CD4-positive, alpha-beta memory T cell (primary cell): ENCODE results near the gene NXPH2. TPM values are rescaled to one million over a fixed set of nuclear protein-coding genes. Genes with fewer than 3 reads are reported as not detected.
"Not testable (repeated sequence)": the region's sequence is repeated elsewhere in the genome, so short reads cannot be mapped to it uniquely, and the experiment has no call there.

Source experiments
- CTCF ChIA-PET: fragments of 350-600 bp; sonication (Branson Sonifier 250); formaldehyde crosslinking; loops from one replicate; lab custom pipeline; 2021; ENCODE audit warnings: inconsistent platforms; ENCODE audit not compliant: partially characterized antibody; lab: Charles Lee
- POLR2A ChIA-PET: fragments of 350-600 bp; sonication (Branson Sonifier 250); formaldehyde crosslinking; loops from one replicate; lab custom pipeline; 2021; ENCODE audit not compliant: partially characterized antibody; lab: Charles Lee
- DNase-seq, 5 donors: peaks; one replicate each; pipeline versions ENCODE4 v3.0.0 to v3.0.0-alpha.2; 2020 to 2022; ENCODE audit warnings: mixed read lengths in 1 of 5
- H3K27ac ChIP-seq: one replicate; pipeline ENCODE4 v1.7.0; 2013; ENCODE audit warnings: low read depth, low read length
- H3K27me3 ChIP-seq: 2 replicates; pipeline ENCODE4 v1.7.0; 2013; ENCODE audit warnings: mild to moderate bottlenecking, low read length, moderate library complexity; ENCODE audit not compliant: insufficient read depth
- H3K36me3 ChIP-seq: 2 replicates; pipeline ENCODE4 v1.7.0; 2013; ENCODE audit warnings: mild to moderate bottlenecking, low read length, moderate library complexity; ENCODE audit not compliant: insufficient read depth
- H3K4me1 ChIP-seq: 2 replicates; pipeline ENCODE4 v1.7.0; 2013; ENCODE audit warnings: mild to moderate bottlenecking, low read length, moderate library complexity; ENCODE audit not compliant: insufficient read depth
- H3K4me3 ChIP-seq, 2 donors: one replicate each; pipeline ENCODE4 v1.7.0; 2013; ENCODE audit warnings: low read length in 2 of 2, mild to moderate bottlenecking in 1 of 2
- H3K9me3 ChIP-seq, 2 donors: one replicate each; pipeline ENCODE4 v1.7.0; 2013; ENCODE audit warnings: low read length in 2 of 2, control low read depth in 1 of 2; ENCODE audit not compliant: control insufficient read depth in 1 of 2
- H3K27ac Mint-ChIP-seq, 7 donors: one replicate each; pipeline ENCODE4 v1.8.0; 2020 to 2021; ENCODE audit warnings: mixed read lengths in 7 of 7, mild to moderate bottlenecking in 6 of 7, inconsistent platforms in 3 of 7, moderate library complexity in 3 of 7
- H3K27me3 Mint-ChIP-seq, 2 donors: one replicate each; pipeline ENCODE4 v1.8.0; 2020 to 2021; ENCODE audit warnings: mixed read lengths in 2 of 2
- H3K36me3 Mint-ChIP-seq, 2 donors: one replicate each; pipeline ENCODE4 v1.8.0; 2020 to 2021; ENCODE audit warnings: mixed read lengths in 2 of 2, inconsistent platforms in 1 of 2, mild to moderate bottlenecking in 1 of 2
- H3K4me1 Mint-ChIP-seq, 4 donors: one replicate each; pipeline ENCODE4 v1.8.0; 2020 to 2021; ENCODE audit warnings: mixed read lengths in 4 of 4, mild to moderate bottlenecking in 1 of 4
- H3K4me3 Mint-ChIP-seq, 8 donors: one replicate each; pipeline ENCODE4 v1.8.0; 2020 to 2021; ENCODE audit warnings: mixed read lengths in 8 of 8, mild to moderate bottlenecking in 7 of 8, moderate library complexity in 6 of 8, inconsistent platforms in 3 of 8
- H3K9me3 Mint-ChIP-seq, 8 donors: one replicate each; pipeline ENCODE4 v1.8.0; 2020 to 2021; ENCODE audit warnings: mixed read lengths in 8 of 8, mild to moderate bottlenecking in 5 of 8, inconsistent platforms in 3 of 8, moderate library complexity in 1 of 8
- intact Hi-C: fragments of 100-400 bp; cut with micrococcal nuclease; formaldehyde crosslinking; loops from one replicate; pipeline ENCODE4 v1.15.1; 2023
- polyA plus RNA-seq, 2 donors: library from polyadenylated mRNA; unstranded; fragments of 300-500 nt; fragmentation: Illumina TruSeq; gene quantifications; one replicate each; pipeline ENCODE4 v1.2.3, GENCODE V29; 2021
- total RNA-seq, 2 experiments: library from RNA; stranded (reverse); gene quantifications; one replicate each; pipeline ENCODE4 v1.2.3, GENCODE V29; 2021

The NXPH2 gene
- total and polyA plus RNA-seq, 4 experiments from 2014 or later = not detected

DNA sequence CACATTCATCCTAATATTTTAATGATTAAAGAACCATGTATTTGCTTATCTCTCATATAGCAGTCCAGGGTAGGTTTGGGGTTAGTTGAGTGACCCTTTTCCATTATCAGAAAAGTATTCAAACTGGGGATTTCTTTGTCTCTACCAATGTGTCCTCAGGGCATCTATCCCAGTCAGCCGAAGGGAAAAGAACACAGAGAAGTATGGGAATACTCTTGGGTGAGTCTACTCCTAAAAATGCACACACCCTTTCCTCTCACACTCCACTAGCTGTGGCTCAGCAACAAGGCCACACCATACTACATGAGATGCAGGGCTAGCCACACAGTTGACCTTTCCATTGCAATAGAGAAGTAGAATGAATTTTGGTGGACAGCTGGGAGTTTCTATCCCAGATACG, 114.3 kb downstream of the NXPH2 start:
- no peaks in the 10 kb centered on the region for H3K9me3 ChIP-seq
- DNase-seq = no peak
- Mint-ChIP-seq H3K36me3 (no peaks in the 10 kb centered on the region), H3K4me1 (no peaks in the 10 kb centered on the region), H3K9me3 (no peaks in the 10 kb centered on the region), H3K27me3 (peaks cover 1 to 4% of the 10 kb centered on the region in 2 donors), H3K4me3 (no peak overlapping the region), H3K27ac (no peak overlapping the region)
- H3K27ac ChIP-seq = no peak overlapping the region
- no peaks in the 10 kb centered on the region for H3K4me1 ChIP-seq
- H3K27me3 ChIP-seq = no peaks in the 10 kb centered on the region
- no peaks in the 10 kb centered on the region for H3K36me3 ChIP-seq
- intact Hi-C loops = no loop called here
- POLR2A ChIA-PET = no interaction called here
- H3K4me3 ChIP-seq = no peak overlapping the region
- CTCF ChIA-PET = no interaction called here

DNA sequence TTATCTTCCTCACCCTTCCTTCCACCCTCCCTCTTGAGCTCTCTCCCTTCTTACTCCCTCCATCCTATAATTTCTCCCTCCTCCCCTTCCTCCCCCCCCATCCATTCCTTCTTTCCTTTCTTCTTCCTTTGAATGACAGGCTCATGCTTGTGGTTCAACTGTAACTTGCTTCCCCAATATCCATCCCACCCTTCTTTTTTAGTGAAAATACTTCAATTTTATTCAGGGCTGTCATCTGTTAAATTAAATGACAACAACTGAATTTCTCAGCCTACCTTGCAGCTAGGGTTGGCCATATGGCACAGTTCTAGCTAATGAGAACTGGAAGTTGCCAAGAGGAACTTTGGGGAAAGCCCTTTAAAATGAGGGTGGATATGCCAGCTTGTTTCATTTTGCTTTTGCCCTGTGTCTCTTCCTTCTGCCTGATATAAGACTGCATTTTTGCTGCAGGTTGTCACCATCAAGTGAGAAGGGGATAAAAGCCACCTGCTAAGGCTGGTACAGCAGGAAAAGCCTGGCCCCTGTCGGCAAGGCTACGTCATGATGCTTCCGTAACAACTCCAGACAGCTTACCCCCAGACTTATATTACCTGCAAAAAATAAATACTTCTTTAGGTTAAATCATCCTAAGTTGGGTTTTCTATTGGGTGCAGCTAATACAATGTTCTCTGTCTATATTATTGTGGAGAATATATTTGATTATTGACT, 121.8 kb downstream of the NXPH2 start:
- H3K4me3 Mint-ChIP-seq = no peak overlapping the region
- ChIA-PET CTCF (no interaction called here), POLR2A (no interaction called here)
- no peak for DNase-seq
- peaks cover 1 to 5% of the 10 kb centered on the region in 2 donors for H3K27me3 Mint-ChIP-seq
- intact Hi-C loops = no loop called here
- Histone ChIP-seq H3K36me3 (no peaks in the 10 kb centered on the region), H3K4me1 (no peaks in the 10 kb centered on the region), H3K27ac (no peak overlapping the region), H3K4me3 (no peak overlapping the region), H3K9me3 (no peaks in the 10 kb centered on the region), H3K27me3 (no peaks in the 10 kb centered on the region)
- no peaks in the 10 kb centered on the region for H3K9me3 Mint-ChIP-seq
- no peak overlapping the region for H3K27ac Mint-ChIP-seq
- no peaks in the 10 kb centered on the region for H3K4me1 Mint-ChIP-seq
- H3K36me3 Mint-ChIP-seq = no peaks in the 10 kb centered on the region

DNA sequence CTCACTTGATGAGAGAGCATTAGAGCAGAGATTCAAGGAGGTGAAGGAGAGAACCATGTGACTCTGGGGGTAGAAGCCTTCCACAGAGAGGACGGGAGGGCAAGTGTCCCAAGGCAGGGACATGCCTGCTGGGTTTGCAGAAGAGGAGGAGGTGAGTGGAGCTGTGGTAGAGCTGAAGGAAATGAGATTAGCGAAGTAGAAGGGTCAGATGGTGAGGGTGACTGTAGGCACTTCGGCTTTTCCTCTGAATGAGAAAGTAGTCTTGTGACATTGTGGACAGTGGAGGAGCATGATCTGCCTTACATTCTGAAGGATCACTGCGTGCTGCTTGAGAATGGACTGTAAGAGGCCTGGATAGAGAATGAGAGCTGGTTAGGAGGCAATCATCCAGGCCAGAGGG, 126.0 kb downstream of the NXPH2 start:
- no peaks in the 10 kb centered on the region for H3K36me3 ChIP-seq
- no peaks in the 10 kb centered on the region for H3K27me3 ChIP-seq
- H3K9me3 Mint-ChIP-seq = peaks cover 0 to 2% (median 0%) of the 10 kb centered on the region in 8 donors
- peaks cover 2 to 4% of the 10 kb centered on the region in 2 donors for H3K27me3 Mint-ChIP-seq
- no peak overlapping the region for H3K27ac ChIP-seq
- ChIA-PET POLR2A (no interaction called here), CTCF (no interaction called here)
- intact Hi-C loops = no loop called here
- no peaks in the 10 kb centered on the region for H3K36me3 Mint-ChIP-seq
- H3K27ac Mint-ChIP-seq = no peak overlapping the region
- no peak for DNase-seq
- no peak overlapping the region for H3K4me3 Mint-ChIP-seq
- H3K4me1 Mint-ChIP-seq = no peaks in the 10 kb centered on the region
- no peaks in the 10 kb centered on the region for H3K4me1 ChIP-seq
- H3K4me3 ChIP-seq = no peak overlapping the region
- no peaks in the 10 kb centered on the region for H3K9me3 ChIP-seq

DNA sequence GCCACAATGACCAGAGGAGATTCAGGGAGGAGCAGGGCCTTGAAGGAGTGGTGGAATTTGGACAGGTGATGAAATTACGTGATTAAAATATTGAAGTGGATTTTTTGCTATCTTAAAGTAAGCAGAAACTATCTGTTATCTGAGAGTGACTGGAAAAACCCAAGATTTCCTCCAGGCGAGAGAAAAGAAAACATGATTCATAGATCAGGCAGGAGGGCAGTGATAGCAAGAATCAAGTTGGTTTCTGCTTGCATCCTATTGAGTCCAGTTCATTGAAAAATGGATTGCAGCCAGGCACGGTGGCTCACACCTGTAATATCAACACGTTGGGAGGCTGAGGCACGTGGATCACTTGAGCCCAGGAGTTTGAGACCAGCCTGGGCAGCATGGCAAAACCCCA, 127.8 kb downstream of the NXPH2 start:
- no peak overlapping the region for H3K27ac ChIP-seq
- no peaks in the 10 kb centered on the region for H3K9me3 ChIP-seq
- no peaks in the 10 kb centered on the region for H3K36me3 Mint-ChIP-seq
- CTCF ChIA-PET = no interaction called here
- H3K4me1 ChIP-seq = no peaks in the 10 kb centered on the region
- no peaks in the 10 kb centered on the region for H3K27me3 ChIP-seq
- POLR2A ChIA-PET = no interaction called here
- no peak overlapping the region for H3K27ac Mint-ChIP-seq
- no peaks in the 10 kb centered on the region for H3K36me3 ChIP-seq
- H3K4me1 Mint-ChIP-seq = no peaks in the 10 kb centered on the region
- intact Hi-C loops = no loop called here
- H3K9me3 Mint-ChIP-seq = peaks cover 0 to 2% (median 0%) of the 10 kb centered on the region in 8 donors
- no peak for DNase-seq
- no peak overlapping the region for H3K4me3 ChIP-seq
- H3K27me3 Mint-ChIP-seq = peaks cover 2 to 7% of the 10 kb centered on the region in 2 donors
- H3K4me3 Mint-ChIP-seq = no peak overlapping the region

DNA sequence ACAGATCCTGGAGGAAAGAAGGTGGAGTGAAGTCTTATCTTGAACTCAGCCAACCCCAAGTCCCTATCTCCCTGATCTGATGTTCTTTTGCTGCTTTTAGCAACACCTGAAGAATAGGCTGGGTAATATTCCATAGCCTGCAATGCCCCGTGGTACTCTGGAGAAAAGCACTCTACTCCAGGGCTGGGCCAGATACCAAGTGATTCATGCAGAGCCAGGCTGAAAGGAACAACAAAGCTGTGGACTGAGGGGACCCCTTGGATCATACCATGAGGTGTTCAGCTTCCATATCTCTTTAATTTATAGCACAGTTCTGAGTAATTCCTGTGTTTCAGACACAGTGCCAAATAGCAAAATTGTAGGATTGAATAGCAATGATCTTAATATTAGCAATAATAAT, 130.6 kb downstream of the NXPH2 start:
- intact Hi-C loops = no loop called here
- Mint-ChIP-seq H3K4me1 (no peaks in the 10 kb centered on the region), H3K27ac (no peak overlapping the region)

DNA sequence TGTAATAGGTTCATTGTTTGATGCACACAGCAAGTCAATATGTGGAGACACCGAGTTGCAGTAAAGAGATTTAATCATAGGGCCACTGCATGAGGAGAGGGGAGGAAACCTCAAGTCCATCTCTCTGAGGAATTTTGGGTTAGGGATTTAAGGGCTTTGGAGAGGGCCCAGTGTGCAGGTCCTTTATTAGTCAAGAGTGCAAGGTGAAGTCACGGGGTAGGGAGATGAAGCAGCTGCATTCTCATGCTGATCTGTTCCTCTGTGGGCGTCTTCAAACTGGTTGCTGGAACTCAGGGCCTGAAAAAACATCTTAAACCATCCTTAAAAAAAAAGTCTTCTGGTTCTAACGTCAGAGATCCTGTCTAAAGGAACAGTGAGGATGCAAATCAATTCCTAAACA, 131.6 kb downstream of the NXPH2 start:
- Histone ChIP-seq H3K9me3 (no peaks in the 10 kb centered on the region), H3K36me3 (no peaks in the 10 kb centered on the region), H3K27ac (no peak overlapping the region), H3K4me3 (no peak overlapping the region), H3K4me1 (no peaks in the 10 kb centered on the region), H3K27me3 (no peaks in the 10 kb centered on the region)
- Mint-ChIP-seq H3K27me3 (peaks cover 0 to 6% of the 10 kb centered on the region in 2 donors), H3K27ac (no peak overlapping the region), H3K4me3 (no peak overlapping the region), H3K36me3 (no peaks in the 10 kb centered on the region), H3K4me1 (no peaks in the 10 kb centered on the region), H3K9me3 (peaks cover 0 to 2% (median 0%) of the 10 kb centered on the region in 8 donors)
- no peak for DNase-seq
- POLR2A ChIA-PET = no interaction called here
- intact Hi-C loops = no loop called here
- CTCF ChIA-PET = no interaction called here

More for the DNA sequence above, 130.6 kb downstream of the NXPH2 start:
- DNase-seq = no peak
- no peaks in the 10 kb centered on the region for H3K9me3 ChIP-seq
- no peaks in the 10 kb centered on the region for H3K36me3 Mint-ChIP-seq
- no peak overlapping the region for H3K4me3 Mint-ChIP-seq
- peaks cover 2 to 7% of the 10 kb centered on the region in 2 donors for H3K27me3 Mint-ChIP-seq
- H3K9me3 Mint-ChIP-seq = peaks cover 0 to 2% (median 0%) of the 10 kb centered on the region in 8 donors
- H3K4me3 ChIP-seq = no peak overlapping the region
- no peaks in the 10 kb centered on the region for H3K27me3 ChIP-seq
- POLR2A ChIA-PET = no interaction called here
- H3K36me3 ChIP-seq = no peaks in the 10 kb centered on the region
- no peak overlapping the region for H3K27ac ChIP-seq
- CTCF ChIA-PET = no interaction called here
- H3K4me1 ChIP-seq = no peaks in the 10 kb centered on the region

DNA sequence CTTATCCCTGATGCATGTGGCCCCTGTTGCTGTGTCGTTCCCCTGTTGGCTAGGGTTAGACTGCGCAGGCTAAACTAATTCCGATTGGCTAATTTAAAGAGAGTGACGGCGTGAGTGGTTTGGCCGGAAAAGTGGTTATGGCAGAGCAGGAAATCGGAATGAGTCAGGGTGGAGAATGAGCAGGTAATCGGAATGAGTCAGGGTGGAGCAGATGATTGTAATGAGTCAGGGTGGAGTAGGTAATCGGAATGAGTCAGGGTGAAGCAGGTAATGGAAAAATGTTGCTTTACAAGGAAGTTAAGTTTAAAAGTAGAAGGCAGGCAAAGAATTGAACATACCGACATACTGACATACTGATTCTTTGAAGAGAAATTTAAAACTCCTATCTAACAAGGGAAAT, 135.4 kb downstream of the NXPH2 start:
- H3K9me3 ChIP-seq, CTCF ChIA-PET, H3K4me3 Mint-ChIP-seq, POLR2A ChIA-PET, H3K27me3 Mint-ChIP-seq, H3K9me3 Mint-ChIP-seq, H3K27ac Mint-ChIP-seq, H3K27me3 ChIP-seq, H3K27ac ChIP-seq, H3K36me3 ChIP-seq, H3K36me3 Mint-ChIP-seq, H3K4me1 Mint-ChIP-seq, intact Hi-C loops, DNase-seq, H3K4me3 ChIP-seq, H3K4me1 ChIP-seq: not testable (repeated sequence)
